Neuron (in vitro differentiated cells): ENCODE measurements around the gene GFRA4.

ENCODE experiments used
- H2AFZ ChIP-seq: one replicate; pipeline ENCODE4 v1.6.1; 2013; ENCODE audit warnings: low read depth, mild to moderate bottlenecking, inconsistent platforms, low read length, moderate library complexity
- H3K27me3 ChIP-seq: one replicate; pipeline ENCODE4 v1.6.1; 2013; ENCODE audit warnings: low read length; ENCODE audit not compliant: insufficient read depth
- H3K36me3 ChIP-seq: one replicate; pipeline ENCODE4 v1.6.1; 2013; ENCODE audit warnings: low read length; ENCODE audit not compliant: insufficient read depth
- H3K4me1 ChIP-seq: one replicate; pipeline ENCODE4 v1.6.1; 2013; ENCODE audit warnings: low read length; ENCODE audit not compliant: insufficient read depth
- H3K4me3 ChIP-seq: 2 replicates; pipeline ENCODE4 v1.5.1; 2013; ENCODE audit warnings: mild to moderate bottlenecking, low read length, moderate library complexity
- H3K9me3 ChIP-seq: one replicate; pipeline ENCODE4 v1.6.1; 2013; ENCODE audit warnings: low read length

The GFRA4 gene

DNA sequence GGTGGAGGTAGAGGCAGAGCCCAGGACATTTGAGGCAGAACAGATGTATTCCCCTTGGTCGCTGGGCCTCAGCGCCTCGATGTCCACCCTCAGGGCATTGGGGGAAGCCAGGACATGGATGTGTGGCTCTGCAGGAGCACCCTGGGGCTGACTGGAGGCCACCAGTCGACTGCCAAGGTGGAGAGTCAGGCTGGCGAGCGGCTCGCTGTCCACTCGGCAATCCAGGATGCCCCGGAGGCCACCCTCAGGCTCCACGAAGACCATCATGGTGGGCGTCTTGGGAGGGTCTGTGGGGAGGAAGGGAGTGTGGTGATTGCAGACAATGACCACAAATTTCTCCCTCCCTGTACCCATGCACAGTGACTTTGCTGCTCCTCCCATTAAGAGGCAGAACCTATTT lies 26.8 kb upstream of the GFRA4 start:
- H3K4me3 ChIP-seq = no peak overlapping the region
- H2AFZ ChIP-seq = no peak overlapping the region
- H3K36me3 ChIP-seq = no peaks in the 10 kb centered on the region
- no peaks in the 10 kb centered on the region for H3K4me1 ChIP-seq
- H3K27me3 ChIP-seq = peaks cover 10% of the 10 kb centered on the region
- H3K9me3 ChIP-seq = no peaks in the 10 kb centered on the region

DNA sequence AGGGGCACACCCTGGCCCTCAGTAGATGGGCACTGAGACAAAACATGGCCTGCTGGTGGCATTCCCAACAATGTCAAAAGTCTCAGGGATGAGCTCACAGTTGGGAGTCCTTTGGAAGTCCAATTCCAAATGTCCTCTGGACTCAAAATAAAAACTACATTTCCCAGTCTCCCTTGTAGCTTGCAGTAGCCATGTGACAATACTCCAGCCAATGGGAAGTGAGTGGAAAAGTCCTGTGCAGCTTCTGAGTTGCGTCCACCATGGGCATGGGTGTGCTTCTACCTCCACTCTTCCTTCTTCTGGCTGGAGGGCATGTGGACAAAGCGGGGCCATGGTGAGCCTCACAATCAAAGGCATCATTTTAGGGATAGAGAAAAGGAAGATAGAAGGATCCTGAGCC lies 24.5 kb upstream of the GFRA4 start:
- no peak overlapping the region for H3K4me3 ChIP-seq
- H3K4me1 ChIP-seq = no peaks in the 10 kb centered on the region
- H3K27me3 ChIP-seq = peaks cover 18% of the 10 kb centered on the region
- no peak overlapping the region for H2AFZ ChIP-seq
- no peaks in the 10 kb centered on the region for H3K36me3 ChIP-seq
- H3K9me3 ChIP-seq = no peaks in the 10 kb centered on the region

DNA sequence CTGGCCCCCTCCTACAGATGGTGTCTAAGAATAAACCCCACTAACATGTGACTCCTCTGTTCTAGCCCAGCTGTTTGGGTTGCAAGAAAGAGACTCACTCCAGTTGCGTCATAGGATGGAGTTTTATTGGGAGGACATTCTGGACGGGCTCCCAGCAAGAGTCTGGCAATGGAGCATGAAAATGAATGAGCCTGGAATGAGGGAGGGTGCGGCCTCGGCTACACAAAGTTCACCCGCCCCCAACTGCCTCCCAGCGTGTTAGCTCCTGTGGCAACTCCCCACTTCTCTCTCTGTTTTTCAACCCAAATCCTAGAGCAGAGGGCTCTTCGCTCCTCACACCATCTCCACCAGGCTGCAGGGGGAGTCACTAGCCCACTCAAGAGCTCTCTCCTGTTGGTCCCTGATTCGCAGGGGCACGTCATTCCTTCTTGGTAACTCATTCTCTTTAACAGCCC lies 23.7 kb upstream of the GFRA4 start:
- H3K36me3 ChIP-seq = no peaks in the 10 kb centered on the region
- H3K4me1 ChIP-seq = no peaks in the 10 kb centered on the region
- H3K27me3 ChIP-seq = peaks cover 23% of the 10 kb centered on the region
- H3K4me3 ChIP-seq = no peak overlapping the region
- no peaks in the 10 kb centered on the region for H3K9me3 ChIP-seq
- no peak overlapping the region for H2AFZ ChIP-seq

DNA sequence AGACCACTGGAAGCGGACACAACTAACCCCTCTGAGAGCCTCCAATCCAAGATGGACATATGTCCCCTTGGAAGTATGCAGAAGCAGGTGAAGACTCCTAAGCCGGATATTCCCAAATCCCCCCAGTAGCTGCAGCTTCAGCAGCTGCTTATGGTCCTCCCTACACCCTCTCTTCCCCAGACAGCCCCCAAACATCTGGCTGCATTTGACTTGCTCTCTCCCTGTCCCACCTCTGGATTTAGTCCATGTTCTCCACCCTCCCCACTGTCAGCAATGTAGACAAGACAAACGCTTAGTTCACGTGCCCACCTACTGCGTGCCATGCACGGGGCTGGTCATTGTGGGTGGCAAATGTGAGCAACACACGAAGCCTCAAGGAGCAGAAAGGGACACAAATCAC lies 23.2 kb upstream of the GFRA4 start:
- H3K4me3 ChIP-seq = no peak overlapping the region
- peaks cover under 1% of the 10 kb centered on the region for H3K4me1 ChIP-seq
- peaks cover 28% of the 10 kb centered on the region for H3K27me3 ChIP-seq
- H3K9me3 ChIP-seq = no peaks in the 10 kb centered on the region
- H2AFZ ChIP-seq = no peak overlapping the region
- no peaks in the 10 kb centered on the region for H3K36me3 ChIP-seq

DNA sequence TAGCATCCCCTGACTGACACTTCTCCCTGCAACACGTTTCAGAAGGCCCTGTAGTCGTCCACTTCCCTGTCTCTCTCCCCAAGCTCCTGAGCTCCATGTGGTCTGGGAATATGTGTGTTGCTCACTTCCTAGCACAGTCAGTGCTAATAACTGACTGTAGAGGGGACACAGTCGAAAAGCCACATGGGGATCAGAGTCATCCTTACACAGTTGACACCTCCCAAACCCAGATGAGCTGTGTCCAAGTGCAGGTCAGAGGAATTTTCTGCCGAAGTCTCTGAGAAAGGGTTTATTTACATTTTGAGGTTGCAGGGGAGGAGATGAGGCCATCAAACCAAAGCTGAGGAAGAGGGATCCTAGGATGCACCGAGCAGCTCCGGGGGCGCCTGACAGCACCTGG lies 22.1 kb upstream of the GFRA4 start:
- Histone ChIP-seq H3K9me3 (no peaks in the 10 kb centered on the region), H2AFZ (no peak overlapping the region), H3K4me1 (peaks cover 4% of the 10 kb centered on the region), H3K27me3 (peaks cover 38% of the 10 kb centered on the region), H3K4me3 (no peak overlapping the region), H3K36me3 (no peaks in the 10 kb centered on the region)

DNA sequence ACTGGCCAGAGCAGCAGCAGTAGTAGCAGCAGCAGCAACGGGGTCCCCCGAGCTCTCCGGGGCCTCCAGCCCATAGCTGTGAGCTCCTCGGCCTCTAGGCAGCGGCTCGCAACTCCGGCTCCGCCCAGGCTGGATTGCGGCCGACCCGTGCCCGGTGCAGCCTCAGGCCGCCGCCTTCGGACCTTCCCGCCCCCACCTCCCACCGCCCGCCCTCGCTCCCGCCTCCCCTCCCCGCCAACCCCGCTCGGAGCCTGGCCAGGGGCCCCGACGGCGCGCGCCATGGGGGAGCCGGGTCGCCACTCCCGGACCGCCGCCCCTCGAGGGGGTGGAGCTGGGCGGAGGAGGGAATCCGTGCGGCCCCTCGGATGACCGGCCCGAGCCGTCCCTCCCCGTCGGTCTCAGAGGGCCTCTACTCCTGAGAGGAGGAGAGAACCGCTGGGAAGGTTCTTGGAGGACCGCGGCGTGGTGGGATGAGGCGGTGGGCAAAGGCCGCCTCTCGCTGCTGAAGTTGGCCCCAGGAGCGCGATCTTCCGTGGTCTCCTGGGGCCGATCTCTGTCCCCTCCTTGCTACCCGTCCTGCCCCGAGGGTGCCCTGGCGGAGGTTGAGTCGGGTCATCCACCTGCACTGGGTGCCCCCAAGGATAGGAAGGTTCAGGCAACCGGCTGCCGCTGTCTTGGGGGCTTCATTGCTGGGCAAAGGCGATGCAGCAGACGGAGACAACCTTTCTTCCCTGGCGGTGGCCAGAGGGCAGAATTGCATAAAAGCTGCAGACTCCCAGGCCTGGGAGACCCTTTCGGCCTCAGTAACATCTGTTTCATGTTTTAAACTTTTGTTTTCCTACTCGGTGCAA lies 19.0 kb upstream of the GFRA4 start, which contains the start of gene ADAM33:
Gene ADAM33 (minus strand): TSS at position 80 of the 851 bp plus-strand sequence. CDS start 6 bp downstream, at position 74.
- Histone ChIP-seq H3K36me3 (no peaks in the 10 kb centered on the region), H2AFZ (no peak within 1 kb of the TSS), H3K27me3 (peaks cover 62% of the 10 kb centered on the region), H3K9me3 (no peaks in the 10 kb centered on the region), H3K4me3 (no peak within 1 kb of the TSS), H3K4me1 (peaks cover 7% of the 10 kb centered on the region)

- H3K9me3 ChIP-seq = no peaks in the 10 kb centered on the region
- peaks cover 66% of the 10 kb centered on the region for H3K27me3 ChIP-seq
- peaks cover 10% of the 10 kb centered on the region for H3K4me1 ChIP-seq
- H3K36me3 ChIP-seq = no peaks in the 10 kb centered on the region
- H3K4me3 ChIP-seq = no peak overlapping the region
- no peak overlapping the region for H2AFZ ChIP-seq
Observed at GRCh38 chr20:3681352-3681930, 18.2 kb upstream of the GFRA4 start.

GRCh38 chr20:3680701-3681351 lies 17.6 kb upstream of the GFRA4 start:
- H3K4me3 ChIP-seq = no peak overlapping the region
- peaks cover 10% of the 10 kb centered on the region for H3K4me1 ChIP-seq
- no peaks in the 10 kb centered on the region for H3K9me3 ChIP-seq
- peaks cover 65% of the 10 kb centered on the region for H3K27me3 ChIP-seq
- no peak overlapping the region for H2AFZ ChIP-seq
- H3K36me3 ChIP-seq = no peaks in the 10 kb centered on the region

GRCh38 chr20:3679749-3680700 lies 16.8 kb upstream of the GFRA4 start:
- no peak overlapping the region for H2AFZ ChIP-seq
- H3K27me3 ChIP-seq = peaks cover 63% of the 10 kb centered on the region
- H3K9me3 ChIP-seq = no peaks in the 10 kb centered on the region
- no peak overlapping the region for H3K4me3 ChIP-seq
- H3K36me3 ChIP-seq = no peaks in the 10 kb centered on the region
- H3K4me1 ChIP-seq = peaks cover 10% of the 10 kb centered on the region

DNA sequence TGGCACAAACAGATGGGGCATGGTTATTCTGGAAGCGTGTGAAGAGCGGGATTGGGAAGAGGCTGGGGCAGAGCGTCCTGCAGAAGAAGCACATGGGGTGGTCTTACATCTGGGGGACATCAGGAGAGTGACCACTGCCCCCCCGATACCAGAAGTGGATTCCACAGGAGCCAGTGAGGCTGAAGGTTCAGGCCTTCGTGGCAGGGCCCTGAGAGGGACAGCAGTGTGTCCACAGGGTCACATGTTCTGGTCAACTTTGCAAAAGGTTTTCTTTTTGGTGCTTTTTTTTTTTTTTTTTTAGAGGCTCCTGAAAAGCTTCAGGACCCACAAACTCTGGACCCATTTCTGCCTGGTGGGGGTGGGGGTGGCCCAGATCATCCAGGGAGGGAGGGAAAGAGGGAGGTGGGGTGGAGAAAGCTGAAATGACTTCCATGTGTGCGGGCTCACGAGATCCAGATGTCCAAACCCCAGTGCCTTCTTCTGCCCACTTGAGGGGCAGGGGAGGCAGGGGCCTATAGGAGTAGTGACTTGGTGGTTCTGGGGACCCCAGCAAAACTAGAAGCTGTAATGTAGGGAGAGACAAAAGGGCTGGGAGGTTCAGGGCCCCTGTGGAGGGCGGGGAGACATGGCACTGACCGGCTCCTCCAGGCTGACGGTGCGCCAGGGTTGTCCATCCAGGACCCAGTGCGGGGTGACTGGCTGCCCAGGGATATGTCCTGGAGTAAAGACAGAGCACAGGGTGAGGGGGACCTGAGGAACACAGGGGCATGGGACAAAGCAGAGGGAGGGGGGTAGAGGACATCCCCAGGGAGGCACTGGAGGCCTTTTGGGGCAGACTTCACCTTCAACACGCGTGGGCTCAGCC lies 15.9 kb upstream of the GFRA4 start:
- Histone ChIP-seq H3K4me1 (peaks cover 10% of the 10 kb centered on the region), H3K36me3 (no peaks in the 10 kb centered on the region), H3K27me3 (peaks cover 63% of the 10 kb centered on the region)

DNA sequence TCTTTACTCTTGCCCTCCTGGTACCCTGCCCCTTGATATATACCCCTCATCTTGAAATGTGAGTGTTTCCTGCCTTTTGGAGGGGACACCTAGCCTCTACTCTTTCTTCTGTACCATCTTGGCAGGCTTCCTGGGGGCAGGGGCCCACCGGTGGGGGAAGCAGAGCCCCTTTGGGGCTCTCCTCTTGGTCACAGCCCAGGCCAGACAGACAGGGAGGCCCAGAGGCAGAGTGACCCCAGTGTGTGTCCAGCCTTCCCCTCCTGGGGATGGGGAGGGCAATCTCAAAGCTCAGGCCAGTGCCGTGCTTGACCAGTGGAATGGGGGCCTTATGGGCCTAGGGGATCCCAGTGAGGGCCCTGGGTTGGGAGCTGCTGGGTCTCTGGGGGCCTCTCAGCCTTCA lies 15.0 kb upstream of the GFRA4 start:
- H3K27me3 ChIP-seq = peaks cover 65% of the 10 kb centered on the region
- no peaks in the 10 kb centered on the region for H3K36me3 ChIP-seq
- peaks cover 10% of the 10 kb centered on the region for H3K4me1 ChIP-seq
- no peak overlapping the region for H2AFZ ChIP-seq
- no peaks in the 10 kb centered on the region for H3K9me3 ChIP-seq
- no peak overlapping the region for H3K4me3 ChIP-seq

More for the DNA sequence above, 15.9 kb upstream of the GFRA4 start:
- H2AFZ ChIP-seq = no peak overlapping the region
- no peaks in the 10 kb centered on the region for H3K9me3 ChIP-seq
- no peak overlapping the region for H3K4me3 ChIP-seq

GRCh38 chr20:3677733-3678132 lies 14.5 kb upstream of the GFRA4 start:
- H3K27me3 ChIP-seq = peaks cover 69% of the 10 kb centered on the region
- no peaks in the 10 kb centered on the region for H3K9me3 ChIP-seq
- no peak overlapping the region for H2AFZ ChIP-seq
- no peaks in the 10 kb centered on the region for H3K36me3 ChIP-seq
- H3K4me3 ChIP-seq = no peak overlapping the region
- peaks cover 10% of the 10 kb centered on the region for H3K4me1 ChIP-seq
